Astrocyte of the cerebellum (primary cell): Measurements from ENCODE around the gene SMC3.
A peak's percentile ranks its signal among the peaks of the same experiment; 100 is the strongest.

ENCODE experiments used
- DNase-seq: peaks from one replicate; pipeline ENCODE4 v3.0.0-alpha.2; 2011; ENCODE audit warnings: low read depth
- H3K4me3 ChIP-seq: 2 replicates; pipeline ENCODE4 v1.5.1; 2011; ENCODE audit warnings: mild to moderate bottlenecking, low read depth, low read length, moderate library complexity
- CTCF ChIP-seq: IDR thresholded peaks from 2 replicates; pipeline ENCODE4 v1.5.1; 2012; ENCODE audit warnings: low read length, low read depth, moderate library complexity, mild to moderate bottlenecking; ENCODE audit errors: missing control alignments
- in situ Hi-C: cut with HindIII; loops from 2 replicates; pipeline ENCODE4 v1.10.0; 2017; ENCODE audit warnings: low sequenced_read_pairs

The SMC3 gene

GRCh38 chr10:110629680-110630191, 62.2 kb downstream of the SMC3 start:
- H3K4me3 ChIP-seq, result no peak overlapping the region
- no peak for TF ChIP-seq CTCF
- DNase-seq, result peak; percentile 67
- in situ Hi-C loops, result no loop called here

GRCh38 chr10:110631934-110632333, 64.4 kb downstream of the SMC3 start:
- in situ Hi-C loops, result no loop called here
- H3K4me3 ChIP-seq, result no peak overlapping the region
- DNase-seq, result no peak
- no peak for TF ChIP-seq CTCF

GRCh38 chr10:110632591-110633215, 65.2 kb downstream of the SMC3 start:
- in situ Hi-C loops, result no loop called here
- no peak overlapping the region for H3K4me3 ChIP-seq
- TF ChIP-seq CTCF, result no peak
- no peak for DNase-seq

- no peak for DNase-seq
- in situ Hi-C loops, result no loop called here
- H3K4me3 ChIP-seq, result no peak overlapping the region
- no peak for TF ChIP-seq CTCF
Measured at GRCh38 chr10:110634527-110635209, 67.2 kb downstream of the SMC3 start.

GRCh38 chr10:110636572-110636931, 69.1 kb downstream of the SMC3 start:
- TF ChIP-seq CTCF, result no peak
- H3K4me3 ChIP-seq, result no peak overlapping the region
- no peak for DNase-seq
- in situ Hi-C loops, result no loop called here

- DNase-seq, result no peak
- in situ Hi-C loops, result no loop called here
- no peak overlapping the region for H3K4me3 ChIP-seq
- no peak for TF ChIP-seq CTCF
Measured at GRCh38 chr10:110636932-110637557, 69.5 kb downstream of the SMC3 start.
